GM23248 (cell line): ENCODE measurements around the gene PSMB8.
"Not testable (repeated sequence)": the region's sequence is repeated elsewhere in the genome, so short reads cannot be mapped to it uniquely, and the experiment has no call there.

Experiments
- EZH2 ChIP-seq: fragments of 200-600 bp; sonication (generic); IDR thresholded peaks from 2 replicates; pipeline ENCODE4 v1.6.1; 2018; ENCODE audit warnings: antibody characterized with exemption, mild to moderate bottlenecking; ENCODE audit not compliant: insufficient read depth, poor library complexity, severe bottlenecking
- EZH2phosphoT487 ChIP-seq: fragments of 200-600 bp; sonication (generic); IDR thresholded peaks from 2 replicates; pipeline ENCODE4 v1.6.1; 2018; ENCODE audit warnings: antibody characterized with exemption, moderate library complexity, mild to moderate bottlenecking, low read depth; ENCODE audit not compliant: insufficient read depth

DNA sequence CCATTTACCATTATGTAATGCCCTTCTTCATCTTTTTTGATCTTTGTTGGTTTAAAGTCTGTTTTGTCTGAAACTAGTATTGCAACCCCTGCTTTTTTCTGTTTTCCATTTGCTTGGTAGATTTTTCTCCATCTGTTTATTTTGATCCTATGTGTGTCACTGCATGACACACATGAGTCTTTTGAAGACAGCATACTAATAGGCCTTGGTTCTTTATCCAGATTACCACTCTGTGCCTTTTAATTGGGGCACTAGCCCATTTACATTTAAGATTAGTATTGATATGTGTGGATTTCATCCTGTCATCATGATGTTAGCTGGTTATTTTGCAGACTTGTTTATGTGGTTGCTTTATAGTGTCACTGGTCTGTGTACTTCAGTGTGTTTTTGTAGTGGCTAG is 38.4 kb downstream of the PSMB8 start:
- TF ChIP-seq EZH2, EZH2phosphoT487: not testable (repeated sequence)
